KBM-7 (cell line): ENCODE measurements around the gene TCERG1L.
"Not testable (repeated sequence)": the region's sequence is repeated elsewhere in the genome, so short reads cannot be mapped to it uniquely, and the experiment has no call there.

Source experiments
- DNase-seq: peaks from one replicate; pipeline ENCODE4 v3.0.0-alpha.2; 2015
- in situ Hi-C: fragments of 300-500 bp; cut with MboI; formaldehyde crosslinking; loops from 2 replicates; pipeline ENCODE4 v1.14.3; 2020; ENCODE audit warnings: low sequenced_read_pairs, low pct_unique_long_range_greater_than_20kb, mixed read lengths

Gene TCERG1L

DNA sequence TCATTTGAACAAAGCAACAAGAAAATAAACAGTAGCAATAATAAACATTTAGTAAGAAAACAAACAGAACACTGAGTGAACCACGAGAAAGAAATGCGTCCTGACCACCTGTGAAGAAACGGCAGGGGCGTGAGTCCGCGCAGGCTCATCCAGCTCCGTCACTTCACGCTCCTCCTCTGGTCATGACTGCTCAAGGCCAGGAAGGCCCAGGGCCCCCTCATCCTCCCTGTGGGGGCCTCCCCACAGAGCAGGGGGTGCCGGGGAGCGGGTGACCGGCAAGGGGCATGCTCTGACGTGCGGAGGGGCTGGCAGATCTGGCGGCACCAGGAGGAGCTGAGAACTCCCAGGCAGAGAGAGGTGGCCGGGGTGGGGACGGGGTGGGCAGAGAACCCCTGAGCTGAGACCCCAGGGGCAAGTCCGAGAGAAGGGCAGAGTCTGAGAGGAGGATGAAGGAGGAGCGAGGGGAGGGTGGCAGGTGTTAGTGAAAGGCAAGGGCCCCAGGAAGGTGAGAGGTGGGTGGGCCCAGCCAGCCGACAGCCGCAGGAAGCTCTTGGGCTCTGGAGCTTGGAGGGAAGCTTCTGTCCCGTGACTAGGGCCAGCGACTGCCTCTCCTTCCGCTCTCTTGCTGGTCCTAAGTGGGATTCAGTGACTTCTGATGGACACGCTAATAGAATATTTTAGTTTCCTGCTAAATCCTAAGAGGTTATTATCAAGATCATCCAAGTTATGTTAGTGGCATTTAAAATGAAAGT lies 223.9 kb downstream of the TCERG1L start:
- in situ Hi-C loops = no loop called here
- no peak for DNase-seq

DNA sequence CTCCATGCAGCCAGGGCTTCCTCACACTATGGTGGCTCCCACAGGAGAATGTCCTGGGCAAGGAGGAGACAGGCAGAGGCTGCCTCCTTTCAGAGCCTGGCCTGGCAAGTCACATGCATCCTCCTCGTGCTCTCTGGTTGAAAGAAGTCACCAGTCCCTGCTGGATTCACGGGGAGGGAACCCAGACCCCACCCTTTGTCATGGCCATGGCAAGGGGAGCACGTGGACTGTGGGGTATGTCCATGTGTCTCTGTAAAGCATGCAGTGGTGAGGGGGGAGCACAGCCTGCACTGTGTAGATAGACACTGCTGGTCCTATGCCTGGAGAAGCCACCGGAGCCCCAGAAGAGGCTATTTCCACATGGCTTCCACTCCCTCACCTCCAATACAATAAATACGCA lies 225.0 kb downstream of the TCERG1L start:
- DNase-seq = no peak
- in situ Hi-C loops = no loop called here

DNA sequence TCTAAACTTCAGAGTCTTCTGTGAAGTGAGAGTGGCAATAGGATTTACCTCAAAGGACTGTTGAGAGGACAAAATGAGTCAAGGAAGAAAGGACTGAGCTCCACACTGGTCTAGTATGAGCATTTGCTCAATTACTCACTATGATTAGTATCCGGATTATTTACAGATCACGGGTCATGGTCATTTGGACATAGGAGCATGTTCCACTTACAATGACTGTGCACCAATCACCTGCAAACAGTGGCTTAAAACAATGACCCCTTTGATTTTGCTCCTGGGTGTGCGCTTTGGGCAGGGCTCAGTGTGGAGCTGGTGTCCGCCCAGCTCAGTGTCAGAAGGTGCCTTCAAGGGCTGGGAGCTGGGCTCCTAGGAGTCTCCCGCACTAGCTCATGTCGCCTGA lies 225.4 kb downstream of the TCERG1L start:
- no peak for DNase-seq
- in situ Hi-C loops = no loop called here

DNA sequence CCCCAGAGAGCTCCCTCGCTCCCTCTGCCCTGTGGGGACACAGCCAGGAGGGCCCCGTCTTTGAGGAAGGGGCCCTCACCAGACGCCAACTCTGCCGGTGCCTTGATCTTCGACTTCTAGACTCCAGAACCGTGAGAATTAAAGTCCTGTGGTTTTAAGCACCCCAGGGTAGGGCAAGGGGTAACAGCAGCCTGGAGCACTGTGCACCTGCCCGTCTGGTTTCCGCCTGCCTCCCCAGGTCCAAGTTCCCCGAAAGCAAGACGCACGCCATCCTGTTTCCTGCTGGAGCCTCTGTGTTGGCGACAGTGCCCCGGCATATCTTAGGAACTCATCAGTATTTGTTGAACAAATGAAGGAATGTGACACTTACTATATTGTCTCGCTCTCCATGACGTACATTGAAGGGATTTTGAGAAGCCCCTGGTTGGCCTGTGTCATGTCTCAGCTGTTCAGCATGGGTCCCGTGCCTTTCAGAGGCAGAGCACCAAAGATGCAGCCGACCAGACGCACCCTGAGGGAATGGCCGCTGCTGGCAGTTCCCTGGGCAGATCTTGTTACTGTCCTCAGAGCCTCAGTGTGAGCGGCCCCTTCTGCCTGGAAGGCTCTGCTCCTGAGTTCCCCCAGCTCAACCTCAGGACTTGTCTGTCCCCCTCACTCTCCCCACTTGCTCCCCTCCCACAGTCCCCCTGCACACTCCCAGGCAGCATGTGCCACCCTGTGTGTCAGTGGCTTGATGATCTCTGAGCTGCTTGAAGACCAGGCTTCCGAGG lies 226.2 kb downstream of the TCERG1L start:
- no peak for DNase-seq
- in situ Hi-C loops = no loop called here

DNA sequence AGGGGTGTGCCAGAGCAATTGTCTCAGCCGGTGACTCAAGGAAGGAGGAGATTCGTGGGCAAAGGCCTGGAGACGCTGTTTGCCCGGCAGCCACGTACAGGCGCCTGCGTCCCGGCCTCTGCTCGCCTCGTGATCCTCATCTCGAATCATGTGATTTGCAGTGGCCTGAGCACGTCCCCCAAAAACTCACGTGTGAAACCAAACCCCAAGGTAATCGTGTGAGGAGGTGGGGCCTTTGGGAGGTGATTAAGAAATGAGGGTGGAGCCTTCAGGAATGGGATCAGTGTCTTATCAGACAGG lies 226.8 kb downstream of the TCERG1L start:
- in situ Hi-C loops = no loop called here
- DNase-seq = no peak

DNA sequence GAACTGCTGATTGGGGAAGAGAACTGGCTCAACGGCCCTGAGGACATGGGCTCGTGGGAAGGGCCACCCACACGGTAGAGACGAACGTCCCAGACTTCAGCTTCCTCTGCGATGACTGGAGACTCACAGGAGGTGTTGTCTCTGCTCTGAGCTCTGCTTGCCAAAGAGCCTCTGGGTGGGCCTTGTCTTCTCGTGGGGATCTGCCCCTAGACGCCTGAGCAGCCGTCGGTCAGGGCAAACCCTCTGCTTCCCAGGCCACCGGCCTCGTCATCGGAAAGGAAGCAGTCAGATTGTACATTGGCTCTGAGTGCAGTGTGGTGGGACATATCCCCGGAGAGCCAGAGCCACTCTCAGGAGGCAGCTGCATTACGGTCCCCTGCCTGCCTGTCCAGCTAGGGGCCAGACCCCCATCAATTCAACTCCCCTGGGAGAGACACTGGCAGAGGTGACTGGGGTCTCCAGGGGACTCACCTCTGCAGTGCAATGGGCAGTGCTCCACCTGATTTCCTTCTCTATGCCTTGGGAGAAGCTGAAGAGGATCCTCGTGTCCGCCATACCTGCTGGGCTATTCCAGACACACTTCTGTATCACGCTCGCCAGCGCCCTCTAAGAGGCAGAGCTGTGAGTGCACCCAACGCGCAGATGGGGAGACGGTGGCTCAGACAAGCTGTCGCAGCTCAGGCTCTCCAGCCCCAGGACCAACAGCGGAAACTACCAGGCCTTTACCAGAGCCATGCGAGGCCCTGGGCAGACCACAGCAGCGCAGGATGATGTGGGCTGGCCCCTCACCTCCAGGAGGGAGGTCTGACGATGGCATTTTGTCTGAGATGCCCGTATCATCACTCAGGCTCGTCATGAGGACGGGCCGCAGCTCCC lies 227.4 kb downstream of the TCERG1L start:
- in situ Hi-C loops = no loop called here
- no peak for DNase-seq

DNA sequence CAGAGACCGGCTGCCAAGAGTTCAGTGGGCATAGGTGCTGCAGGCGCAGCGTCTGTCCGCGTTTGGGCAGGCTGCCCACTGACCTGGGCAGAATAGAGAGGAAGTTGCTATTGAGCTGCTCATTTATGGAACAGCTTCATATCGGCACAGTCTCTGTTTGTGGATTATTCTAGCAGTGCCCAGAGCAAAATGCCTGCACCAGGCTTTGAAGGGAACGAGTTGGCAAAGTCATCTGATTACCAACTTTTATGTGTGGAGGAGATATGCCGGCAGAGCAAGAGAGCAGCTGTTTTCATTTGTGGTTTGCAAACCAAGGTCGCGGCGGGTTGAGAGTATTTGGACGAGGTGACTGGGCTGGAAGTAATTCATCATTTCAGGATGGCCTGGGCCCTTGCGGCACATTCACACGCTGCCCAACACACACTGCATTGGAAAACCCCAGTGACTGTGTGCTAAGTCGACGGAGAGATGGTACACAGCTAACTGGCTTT lies 228.5 kb downstream of the TCERG1L start:
- DNase-seq = no peak
- in situ Hi-C loops = no loop called here

DNA sequence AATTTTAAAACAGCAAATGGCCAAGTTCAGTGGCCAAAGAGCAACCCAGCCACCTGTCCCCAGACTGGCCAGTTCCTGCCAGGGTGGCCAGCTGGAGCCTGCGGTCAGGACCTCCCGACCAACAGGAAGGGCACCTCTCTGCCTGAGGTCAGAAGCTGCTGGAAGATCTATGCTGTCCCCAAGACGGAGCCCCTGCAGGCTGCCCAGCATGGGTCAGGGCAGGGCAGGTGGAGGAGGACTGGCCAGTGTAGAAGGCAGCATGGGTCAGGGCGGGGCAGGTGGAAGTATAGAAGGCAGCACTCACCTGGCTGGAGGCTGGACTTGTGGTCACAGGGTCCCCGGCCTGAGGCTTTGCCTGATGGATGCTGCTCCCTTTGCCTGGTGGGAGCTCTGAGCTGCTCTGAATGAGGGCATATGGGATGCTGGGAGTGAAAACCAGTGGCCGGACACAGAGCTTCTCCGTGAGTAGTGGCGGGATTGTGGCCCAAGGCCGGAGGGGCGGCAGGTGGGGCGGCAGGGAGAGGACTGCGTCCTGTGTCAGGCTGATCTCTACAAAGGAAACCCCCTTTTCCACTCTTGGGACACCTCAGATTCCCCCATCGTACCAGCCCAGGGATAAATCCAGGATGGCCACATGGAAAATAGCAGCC lies 229.2 kb downstream of the TCERG1L start:
- in situ Hi-C loops = no loop called here
- DNase-seq = no peak

DNA sequence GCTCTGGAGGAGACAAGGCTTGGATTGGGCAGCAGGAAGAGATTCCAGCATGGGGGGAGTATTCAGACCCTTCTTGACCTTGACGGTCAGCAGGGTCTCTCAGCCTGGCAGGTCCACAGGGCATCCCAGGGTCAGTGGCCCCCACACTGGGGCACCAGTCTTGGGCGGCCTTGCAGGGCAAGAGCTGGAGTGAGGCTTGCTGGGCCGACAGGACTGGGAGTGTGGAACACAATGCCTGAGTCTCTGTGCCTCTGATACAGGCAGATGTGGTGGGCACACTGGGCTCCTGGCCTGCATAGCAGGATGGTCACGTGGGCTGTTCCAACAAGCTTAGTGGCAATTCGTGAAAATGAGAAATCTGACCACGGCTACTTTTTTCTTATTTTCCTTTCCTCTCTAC lies 229.7 kb downstream of the TCERG1L start:
- in situ Hi-C loops = no loop called here
- no peak for DNase-seq

DNA sequence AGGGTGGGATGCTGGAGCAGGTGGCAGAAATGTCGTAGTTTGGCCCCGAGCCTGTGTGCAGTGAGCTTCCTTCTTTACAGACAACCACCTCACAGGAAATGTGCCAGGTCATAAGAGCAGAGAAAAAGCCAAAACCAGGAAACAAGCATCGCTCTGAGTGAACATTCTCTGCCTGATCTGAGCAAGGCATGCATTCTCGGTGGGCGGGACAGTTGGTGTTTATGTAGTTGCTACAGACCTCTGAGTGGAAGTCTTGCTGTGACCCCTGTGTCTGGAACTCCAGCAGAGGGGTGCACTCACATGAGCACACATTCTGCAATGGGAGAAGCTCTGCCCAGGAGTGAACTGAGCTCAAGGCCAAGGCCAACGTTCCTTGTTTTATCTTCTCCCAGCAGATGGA lies 230.1 kb downstream of the TCERG1L start:
- in situ Hi-C loops = no loop called here
- no peak for DNase-seq

DNA sequence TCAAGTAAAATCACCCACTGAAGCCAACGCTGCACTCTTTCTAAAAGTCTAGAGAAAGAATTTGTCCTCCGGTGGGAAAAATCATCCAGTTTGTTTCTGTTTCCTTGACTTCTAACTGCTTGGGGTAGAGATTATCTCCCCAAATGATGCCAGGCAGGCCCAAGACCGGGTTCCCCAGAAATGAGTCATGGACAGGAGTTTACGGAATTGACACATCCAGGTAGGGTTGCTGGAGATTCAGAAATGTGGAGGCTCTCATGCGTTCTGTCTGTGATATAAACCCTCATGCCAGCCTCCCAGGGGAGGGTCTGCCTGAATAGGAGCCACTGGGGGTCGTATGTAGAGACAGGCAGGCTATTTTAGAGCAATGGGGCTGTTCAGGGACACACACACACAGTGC lies 230.9 kb downstream of the TCERG1L start:
- in situ Hi-C loops = no loop called here
- no peak for DNase-seq

DNA sequence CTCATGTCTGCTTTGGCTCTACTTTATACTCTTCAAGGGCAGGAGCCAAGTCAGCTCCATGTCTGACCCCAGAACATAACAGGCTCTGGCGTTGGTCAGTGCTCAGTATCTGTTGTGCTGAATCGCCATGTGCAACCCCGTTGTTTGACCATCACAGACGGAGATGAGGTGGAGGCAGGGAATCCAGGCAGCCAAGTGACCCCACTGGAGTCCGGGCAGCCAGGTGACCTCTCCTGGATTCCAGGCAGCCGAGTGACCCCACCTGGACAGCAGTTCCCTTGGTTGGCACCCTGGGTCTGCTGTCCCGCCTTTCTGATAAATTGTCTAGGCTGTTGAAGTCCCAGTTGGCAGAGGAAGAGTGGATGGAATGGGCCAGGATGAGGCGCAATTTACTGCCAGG lies 232.2 kb downstream of the TCERG1L start:
- no peak for DNase-seq
- in situ Hi-C loops = no loop called here

DNA sequence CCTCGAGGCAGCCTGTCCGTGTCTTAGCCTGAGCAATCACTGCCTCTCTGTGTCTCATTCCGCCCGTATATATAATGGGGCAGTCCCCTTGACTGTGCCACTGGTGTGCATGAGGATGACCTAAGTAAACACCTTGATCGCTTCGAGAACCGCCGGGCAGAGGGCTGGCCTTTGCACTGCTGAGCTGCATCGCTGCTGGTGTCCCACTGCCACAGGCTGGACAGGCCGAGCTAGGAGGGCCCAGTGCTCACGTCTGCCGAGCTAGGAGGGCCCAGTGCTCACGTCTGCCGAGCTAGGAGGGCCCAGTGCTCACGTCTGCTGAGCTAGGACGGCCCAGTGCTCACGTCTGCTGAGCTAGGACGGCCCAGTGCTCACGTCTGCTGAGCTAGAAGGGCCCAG lies 232.6 kb downstream of the TCERG1L start:
- in situ Hi-C loops, DNase-seq: not testable (repeated sequence)

DNA sequence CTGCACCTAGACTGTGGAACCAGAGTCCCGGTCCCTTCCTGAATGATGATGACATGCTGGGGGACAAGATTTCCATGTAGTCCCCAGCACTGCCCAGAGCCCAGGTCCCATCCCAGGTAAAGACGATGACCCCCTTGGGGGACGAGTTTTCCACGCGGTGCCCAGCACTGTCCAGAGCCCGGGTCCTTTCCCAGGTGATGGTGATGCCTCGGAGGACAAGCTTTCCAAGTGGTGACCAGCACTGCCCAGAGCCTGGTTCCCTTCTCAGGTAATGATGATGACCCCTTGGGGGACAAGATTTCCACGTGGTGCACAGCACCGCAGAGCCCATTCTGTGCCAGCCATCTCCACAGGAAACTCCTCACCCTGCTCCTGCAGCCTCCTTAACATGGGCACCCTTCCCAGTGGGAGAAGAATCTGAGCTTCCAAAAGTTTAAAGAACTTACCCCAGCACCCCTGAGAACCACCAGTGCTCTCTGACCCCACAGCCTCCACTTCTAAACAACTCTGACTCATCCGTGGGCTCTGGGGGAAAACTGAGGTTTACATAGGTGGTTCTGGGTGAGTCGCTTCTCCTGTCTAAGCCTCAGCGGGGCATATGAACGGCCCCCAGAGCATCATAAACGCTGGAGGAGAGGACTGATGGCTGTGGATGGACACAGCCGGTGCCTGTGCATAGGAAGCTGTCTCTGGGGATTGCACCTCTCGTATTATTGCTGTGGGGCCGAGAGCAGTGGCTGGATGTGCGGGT lies 233.2 kb downstream of the TCERG1L start:
- in situ Hi-C loops = no loop called here
- no peak for DNase-seq

DNA sequence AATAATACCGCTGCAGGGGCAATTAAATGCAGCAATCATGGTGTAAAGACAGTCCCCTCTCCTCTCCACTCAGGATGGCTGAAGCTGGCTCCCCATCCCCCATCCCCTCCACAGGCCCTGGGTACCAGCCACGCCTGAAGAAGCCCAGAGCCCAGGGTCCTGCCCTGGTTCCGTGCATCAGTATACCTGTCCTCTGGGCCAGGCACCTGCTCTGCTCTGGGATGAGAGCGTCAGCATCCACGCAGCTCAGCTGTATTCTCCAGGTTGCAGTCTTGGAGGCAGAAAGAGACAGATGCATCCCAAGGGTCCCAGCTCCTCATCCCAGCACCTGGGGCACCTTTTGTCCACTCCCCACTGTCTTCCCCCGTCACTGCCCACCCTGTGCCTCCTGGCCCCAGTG lies 233.8 kb downstream of the TCERG1L start:
- in situ Hi-C loops = no loop called here
- DNase-seq = no peak

DNA sequence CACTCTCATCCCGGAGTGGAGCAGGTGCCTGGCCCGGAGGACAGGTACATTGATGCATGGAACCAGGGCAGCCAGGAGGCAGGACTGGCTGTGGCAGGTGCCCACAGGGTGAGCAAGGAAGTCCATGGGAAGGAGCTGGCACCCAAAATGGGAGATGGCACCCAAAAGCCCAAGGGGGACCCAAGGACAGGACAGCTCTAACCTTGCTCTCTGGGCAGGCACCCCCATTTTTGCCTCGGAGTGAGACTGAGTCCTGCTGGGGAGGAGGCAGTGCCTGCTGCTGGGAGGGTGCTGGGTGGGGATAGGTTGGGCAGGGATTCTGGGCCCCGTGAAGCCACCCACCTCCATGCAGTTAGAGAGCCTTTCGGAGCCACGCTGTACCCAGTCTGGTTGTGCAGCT lies 234.5 kb downstream of the TCERG1L start:
- DNase-seq = no peak
- in situ Hi-C loops = no loop called here

DNA sequence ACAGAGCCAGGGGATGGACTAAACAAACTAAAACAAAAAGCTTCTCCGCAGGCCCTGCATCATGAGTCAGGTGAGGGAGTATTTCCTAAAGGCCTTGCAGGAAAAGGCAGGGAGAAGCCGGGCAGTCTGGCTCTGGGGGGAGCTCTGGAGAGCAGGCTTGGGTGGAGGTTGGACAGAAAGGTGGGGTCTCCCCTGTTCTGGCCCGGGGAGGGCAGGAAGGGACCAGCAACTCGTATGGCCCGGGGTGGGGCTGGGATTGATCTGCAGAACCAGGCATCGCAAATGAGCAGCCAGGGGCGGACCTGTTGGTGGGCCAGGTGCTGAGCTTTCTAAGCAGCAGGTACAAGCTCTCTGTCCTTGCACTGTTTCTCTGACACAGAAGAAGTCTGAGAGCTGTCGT lies 235.2 kb downstream of the TCERG1L start:
- no peak for DNase-seq
- in situ Hi-C loops = no loop called here

DNA sequence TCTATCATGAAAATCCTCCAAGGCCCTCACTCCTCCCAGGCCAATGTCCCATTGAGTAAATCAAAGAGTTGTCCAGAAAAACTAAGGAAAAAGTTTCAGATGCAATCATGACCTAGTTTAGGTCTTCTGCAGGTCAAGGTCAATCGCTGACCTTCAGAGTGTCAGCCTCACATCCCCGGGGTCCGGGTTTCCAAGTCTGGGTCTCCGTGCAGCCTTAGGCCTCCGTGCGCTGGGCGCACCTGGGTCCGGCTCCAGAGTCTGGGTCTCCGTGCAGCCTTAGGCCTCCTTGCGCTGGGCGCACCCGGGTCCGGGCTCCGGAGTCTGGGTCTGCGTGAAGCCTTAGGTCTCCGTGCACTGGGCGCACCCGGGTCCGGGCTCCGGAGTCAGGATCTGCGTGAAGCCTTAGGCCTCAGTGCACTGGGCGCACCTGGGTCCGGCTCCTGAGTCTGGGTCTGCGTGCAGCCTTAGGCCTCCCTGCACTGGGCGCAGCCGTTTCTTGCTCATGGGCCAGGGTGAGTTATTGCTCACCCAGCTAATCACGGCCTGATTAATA lies 236.2 kb downstream of the TCERG1L start:
- no peak for DNase-seq
- in situ Hi-C loops = no loop called here

DNA sequence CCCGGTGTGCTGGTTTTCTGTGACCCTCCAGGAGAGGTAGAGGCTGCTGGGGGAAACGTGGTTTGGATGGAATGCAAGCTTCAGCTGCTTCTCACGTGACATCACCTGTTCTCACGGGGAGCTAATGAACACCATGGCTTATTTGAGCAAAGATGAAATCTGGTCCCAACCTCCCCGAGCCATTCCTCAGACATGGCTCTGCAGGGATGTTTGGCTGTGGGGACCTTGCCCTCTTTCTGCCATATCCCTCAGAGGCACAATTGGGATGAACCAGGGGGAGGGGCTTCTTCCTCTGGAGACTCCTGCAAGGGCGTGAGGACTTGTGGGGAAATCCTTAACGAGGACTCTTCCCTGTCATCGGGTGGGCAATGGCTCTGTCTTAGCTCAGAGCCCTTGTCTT lies 236.8 kb downstream of the TCERG1L start:
- in situ Hi-C loops = no loop called here
- no peak for DNase-seq
